ENCODE data around the gene C11orf21.

The C11orf21 gene

DNA sequence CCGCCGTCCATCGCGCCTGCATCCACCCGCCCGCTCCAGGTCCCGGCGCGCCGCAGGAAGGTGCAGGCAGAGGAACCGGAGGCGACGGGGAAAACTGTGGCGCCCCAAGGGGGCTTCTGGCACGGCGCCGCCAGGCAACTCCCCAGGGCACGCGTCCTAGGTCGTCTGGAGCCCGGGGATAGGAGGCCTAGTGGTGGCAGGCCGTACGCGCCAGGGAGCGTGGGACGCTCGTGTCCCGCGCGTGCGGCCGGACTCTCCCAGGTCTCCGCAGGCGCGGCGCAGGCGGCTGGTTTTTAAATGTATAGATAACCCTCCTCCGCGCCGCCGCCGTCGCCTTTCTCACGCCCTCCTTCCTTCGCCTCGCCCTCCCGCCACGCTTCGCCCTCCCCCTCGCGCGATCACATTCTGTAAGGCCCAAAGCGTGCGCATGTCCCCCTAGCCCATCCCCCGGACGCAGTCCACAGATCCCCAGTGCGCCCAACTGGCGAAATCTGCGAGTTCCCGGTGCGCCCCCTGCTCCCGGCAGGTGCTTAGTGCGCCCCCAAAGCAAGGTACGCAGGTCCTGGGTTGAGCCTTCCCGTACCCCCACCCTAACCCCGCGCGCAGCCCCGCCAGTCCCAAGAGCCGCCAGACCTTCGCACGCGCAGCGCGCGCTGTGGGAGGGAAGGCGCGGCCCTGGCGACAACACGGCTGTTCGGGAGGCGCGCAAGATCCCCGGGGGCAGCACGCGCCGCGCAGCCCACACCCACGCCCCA, 31.2 kb downstream of the C11orf21 start, which contains the start of gene ASCL2:
Gene ASCL2, minus strand, starts transcription at position 267 of the 755 bp plus-strand sequence. Its CDS starts 256 bp downstream, at position 11.
- DNase-seq, result no peak

DNA sequence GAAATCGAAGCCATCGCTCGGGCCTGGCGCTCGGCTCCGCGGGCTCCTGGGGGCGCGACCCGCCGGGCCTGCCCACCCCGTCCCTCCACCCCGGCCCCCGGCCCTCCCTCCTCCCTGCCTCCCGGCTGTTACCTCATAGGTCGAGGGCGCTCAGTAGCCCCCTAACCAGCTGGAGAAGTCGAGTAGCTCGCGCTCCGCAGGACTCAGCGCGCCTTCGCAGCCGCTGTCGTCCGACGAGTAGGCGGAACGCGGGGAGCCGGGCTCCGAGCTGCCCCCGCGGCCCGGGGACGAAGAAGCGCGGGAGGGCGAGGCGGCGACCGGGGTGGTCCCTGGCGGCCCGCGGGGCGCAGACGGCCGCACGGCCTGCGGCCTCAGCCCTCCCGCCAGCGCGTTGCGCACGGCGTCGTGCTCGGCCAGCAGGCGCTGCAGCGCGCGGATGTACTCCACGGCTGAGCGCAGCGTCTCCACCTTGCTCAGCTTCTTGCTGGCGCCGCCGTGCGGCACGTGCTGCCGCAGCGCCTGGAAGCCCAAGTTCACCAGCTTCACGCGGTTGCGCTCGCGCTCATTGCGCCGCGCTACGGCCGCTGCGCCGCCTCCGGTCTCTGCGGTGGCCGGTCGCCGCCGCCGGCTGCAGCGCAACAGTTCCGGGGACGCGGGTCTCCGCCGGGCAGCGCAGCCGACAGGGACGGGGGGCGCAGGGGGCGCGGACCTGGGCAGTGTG, 32.0 kb downstream of the C11orf21 start:
- peak; percentile 75 for DNase-seq

DNA sequence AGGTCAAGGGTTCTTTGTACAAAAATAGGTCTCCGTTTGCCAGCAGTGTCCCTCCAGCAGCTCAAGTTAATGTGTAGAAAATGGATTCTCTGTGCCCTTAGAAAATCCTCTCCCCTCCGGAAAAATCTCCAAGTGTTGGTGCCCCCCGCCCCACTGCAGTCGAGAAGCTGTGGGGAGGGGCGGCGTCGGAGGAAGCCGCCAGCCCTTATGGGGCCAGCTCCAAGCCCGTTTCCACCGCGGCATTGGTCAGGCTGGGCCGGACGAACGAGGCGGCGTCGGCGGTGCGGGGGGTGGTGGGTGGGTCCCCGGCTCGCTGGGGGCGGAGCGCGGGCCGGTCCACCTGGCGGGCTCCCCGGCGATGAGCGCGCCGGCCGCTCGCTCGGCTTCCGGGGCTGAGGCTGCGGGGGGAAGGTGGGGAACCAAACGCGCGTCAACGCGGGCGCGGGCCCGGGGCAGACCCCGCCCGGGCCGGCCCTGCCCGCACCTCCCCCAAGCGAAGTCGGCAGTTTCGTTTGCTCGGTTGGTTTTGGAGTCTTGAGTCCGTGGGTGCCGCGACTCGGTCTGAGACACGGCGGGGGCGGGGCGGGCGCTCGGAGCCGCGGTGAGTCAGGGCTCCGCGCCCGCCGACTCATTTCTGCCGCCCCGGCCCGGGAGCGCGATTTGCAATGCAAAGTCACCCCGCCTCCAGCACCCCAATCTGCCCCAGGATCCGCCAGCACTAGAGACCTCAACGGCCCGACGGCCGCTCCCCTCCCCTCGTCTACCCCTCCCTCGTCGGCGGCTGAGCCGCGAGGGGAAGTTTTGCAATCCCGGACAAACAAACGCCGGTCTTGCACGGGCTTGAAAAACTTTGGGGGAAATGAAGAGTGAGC, 32.8 kb downstream of the C11orf21 start:
- DNase-seq, result peak; percentile 62

GRCh38 chr11:2267851-2268728, 33.6 kb downstream of the C11orf21 start:
- DNase-seq, result no peak

DNA sequence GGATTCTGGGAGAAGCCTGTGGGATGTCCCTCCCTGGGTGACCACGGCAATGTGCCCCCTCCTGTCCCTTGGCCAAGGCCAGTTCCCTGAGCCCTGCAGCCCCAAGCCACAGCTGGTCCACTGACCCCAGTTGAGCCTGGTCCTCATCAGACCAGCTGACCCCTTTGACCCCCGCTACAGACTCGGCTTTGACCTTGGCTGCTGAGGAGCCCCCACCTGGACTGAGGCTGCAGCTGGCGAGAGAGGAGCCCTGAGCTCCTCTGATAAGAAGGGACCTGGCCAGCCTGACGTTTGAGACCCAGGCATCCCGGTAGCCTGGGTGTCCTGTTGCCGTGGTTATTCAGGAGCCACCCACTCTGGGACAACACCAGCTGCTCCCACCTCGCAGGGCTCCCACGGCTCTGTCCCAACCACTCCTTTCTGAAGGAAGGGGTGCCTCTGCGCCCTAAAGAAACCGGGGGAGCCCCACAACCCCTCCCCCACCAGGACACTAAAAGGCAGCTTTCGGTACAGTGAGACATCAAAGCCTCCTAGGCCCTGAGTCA, 34.3 kb downstream of the C11orf21 start:
- DNase-seq, result no peak

GRCh38 chr11:2266586-2267305, 35.0 kb downstream of the C11orf21 start:
- DNase-seq, result no peak

DNA sequence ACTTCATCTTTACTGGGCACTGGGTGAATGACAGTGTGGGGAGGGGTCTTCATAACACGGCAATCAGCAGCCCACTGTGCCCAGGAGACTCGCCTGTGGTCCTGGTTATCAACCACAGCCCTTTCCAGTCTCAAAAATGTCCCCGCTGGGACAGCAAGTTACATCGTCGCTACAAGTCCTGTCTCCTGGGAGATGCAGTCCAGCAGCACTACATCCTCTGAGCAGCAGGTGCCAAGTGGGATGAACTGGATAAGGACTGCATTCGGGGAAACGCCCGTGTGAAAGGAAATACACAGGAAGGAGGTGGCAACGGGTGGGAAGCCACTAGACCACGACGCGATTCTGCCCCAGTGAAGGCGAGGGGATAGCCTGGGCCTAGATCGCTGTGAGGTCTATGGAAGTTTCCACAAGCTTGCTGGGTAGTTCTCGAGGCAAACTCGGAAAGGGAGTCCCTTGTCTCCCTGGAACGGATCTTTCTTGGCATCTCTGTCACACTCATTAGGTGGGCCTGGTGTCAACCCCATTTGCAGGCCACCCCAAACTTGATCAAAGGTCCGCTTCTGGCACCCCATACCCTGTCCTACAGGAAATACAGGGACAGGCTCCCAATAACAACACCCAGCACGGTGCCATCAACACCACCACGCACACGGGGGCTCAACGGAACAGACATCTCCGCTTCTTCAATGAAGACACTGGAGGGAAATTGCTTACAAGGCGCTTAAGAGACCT, 35.7 kb downstream of the C11orf21 start:
- no peak for DNase-seq

- DNase-seq, result no peak
These were observed 36.3 kb downstream of the C11orf21 start for GRCh38 chr11:2265396-2265795.

GRCh38 chr11:2264366-2265053, 37.2 kb downstream of the C11orf21 start:
- DNase-seq, result no peak

- DNase-seq, result no peak
These were observed 37.9 kb downstream of the C11orf21 start for GRCh38 chr11:2263724-2264360.

DNA sequence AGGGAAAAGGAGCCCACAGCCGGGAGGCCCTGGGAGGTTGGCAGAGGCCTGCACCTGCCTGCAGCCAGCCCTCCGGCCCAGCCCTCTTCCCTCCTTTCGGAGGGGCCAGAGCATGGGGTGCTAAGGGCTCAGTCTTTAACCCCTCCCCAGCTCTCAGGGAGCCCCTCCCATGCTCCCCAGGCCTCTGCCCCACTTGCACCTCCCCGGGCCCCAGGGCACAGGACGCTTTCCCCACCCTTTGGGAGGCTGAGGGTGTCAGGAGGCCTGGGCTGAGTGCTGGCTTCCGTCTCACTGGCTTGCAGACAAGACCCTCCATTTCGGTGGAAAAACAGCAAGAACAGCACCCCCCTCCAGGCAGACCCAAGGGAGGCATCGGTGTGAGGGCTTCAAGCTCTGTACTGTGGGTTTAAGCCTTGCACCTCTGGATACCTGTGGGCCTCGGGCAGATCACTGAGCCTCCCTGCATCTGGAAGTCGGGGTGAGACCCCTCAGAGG, 38.6 kb downstream of the C11orf21 start:
- no peak for DNase-seq

- no peak for DNase-seq
These were observed 39.2 kb downstream of the C11orf21 start for GRCh38 chr11:2262301-2263070.

- no peak for DNase-seq
These were observed 40.1 kb downstream of the C11orf21 start for GRCh38 chr11:2261436-2262230.

DNA sequence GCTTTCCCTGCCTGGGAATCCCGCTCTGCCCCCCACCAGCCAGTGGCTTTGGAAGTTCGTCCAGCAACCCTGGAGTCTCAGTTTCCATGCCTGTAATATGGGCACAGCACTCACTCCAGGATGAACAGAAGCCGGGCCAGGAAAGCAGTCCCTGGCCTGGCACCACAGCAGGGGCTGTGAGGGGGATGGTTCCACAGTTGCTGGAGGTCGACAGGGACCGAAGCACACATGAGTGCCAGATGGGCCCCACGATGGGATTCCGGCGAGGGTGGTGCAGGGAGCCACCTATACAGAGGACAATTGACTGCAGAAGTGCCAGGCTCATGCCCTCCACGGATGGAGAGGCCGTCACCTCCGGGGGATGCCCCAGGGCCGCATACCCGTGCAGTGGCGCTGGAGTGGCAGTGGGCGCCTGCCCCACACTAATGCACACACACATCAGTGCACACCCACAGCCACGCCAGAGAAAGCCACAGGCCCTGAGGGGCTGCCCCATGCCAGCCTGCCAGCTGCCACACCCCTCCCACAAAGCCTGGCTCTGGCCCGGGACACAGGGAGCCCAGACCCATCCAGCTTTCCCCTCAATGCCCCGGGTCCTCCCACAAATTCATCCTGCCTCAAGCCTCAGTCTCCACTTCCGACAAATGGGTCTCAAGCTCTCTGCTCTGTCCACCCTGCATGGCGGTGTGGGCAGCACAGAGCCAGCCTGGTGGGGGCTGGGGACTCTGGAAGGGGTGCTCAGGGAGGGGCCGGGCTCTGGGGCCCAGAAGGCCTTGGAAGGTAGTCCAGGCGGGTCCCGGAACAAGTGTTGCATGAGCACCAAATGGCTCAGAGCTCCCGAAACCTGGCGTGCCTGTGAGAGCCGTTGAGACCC, 41.0 kb downstream of the C11orf21 start:
- no peak for DNase-seq

GRCh38 chr11:2259897-2260451, 41.7 kb downstream of the C11orf21 start:
- peak; percentile 14 for DNase-seq

GRCh38 chr11:2259466-2259830, 42.3 kb downstream of the C11orf21 start:
- DNase-seq, result peak; percentile 9
